ENCODE measurements around the gene PDE6A.
"Not testable (repeated sequence)": the region's sequence is repeated elsewhere in the genome, so short reads cannot be mapped to it uniquely, and the experiment has no call there.

The PDE6A gene

GRCh38 chr5:149898811-149899210 lies 45.8 kb downstream of the PDE6A start:
- no peaks in the 10 kb centered on the region for H3K9me3 ChIP-seq (ENCODE audit: control insufficient read depth, low read length)
- H3K9ac ChIP-seq (ENCODE audit: low read length): no peak overlapping the region
- H3K36me3 ChIP-seq (ENCODE audit: control insufficient read depth, insufficient read depth, low read length): no peaks in the 10 kb centered on the region
- H3K4me3 ChIP-seq (ENCODE audit: low read length): no peak overlapping the region
- no peaks in the 10 kb centered on the region for H3K4me1 ChIP-seq (ENCODE audit: control insufficient read depth, insufficient read depth, low read length)
- no peaks in the 10 kb centered on the region for H3K27me3 ChIP-seq (ENCODE audit: control insufficient read depth, insufficient read depth, low read length)

GRCh38 chr5:149895416-149896345 lies 48.9 kb downstream of the PDE6A start:
- H3K4me1 ChIP-seq (ENCODE audit: control insufficient read depth, insufficient read depth, low read length): no peaks in the 10 kb centered on the region

GRCh38 chr5:149894237-149894636 lies 50.4 kb downstream of the PDE6A start:
- H3K4me3 ChIP-seq (ENCODE audit: low read length): no peak overlapping the region

More at GRCh38 chr5:149895416-149896345, 48.9 kb downstream of the PDE6A start:
- H3K9ac ChIP-seq (ENCODE audit: low read length): no peak overlapping the region
- no peaks in the 10 kb centered on the region for H3K9me3 ChIP-seq (ENCODE audit: control insufficient read depth, low read length)
- no peaks in the 10 kb centered on the region for H3K27me3 ChIP-seq (ENCODE audit: control insufficient read depth, insufficient read depth, low read length)
- H3K36me3 ChIP-seq (ENCODE audit: control insufficient read depth, insufficient read depth, low read length): no peaks in the 10 kb centered on the region
- no peak overlapping the region for H3K4me3 ChIP-seq (ENCODE audit: low read length)

GRCh38 chr5:149893403-149893931 lies 51.1 kb downstream of the PDE6A start:
- Histone ChIP-seq H3K36me3 (ENCODE audit: control insufficient read depth, insufficient read depth, low read length) (no peaks in the 10 kb centered on the region), H3K9me3 (ENCODE audit: control insufficient read depth, low read length) (no peaks in the 10 kb centered on the region), H3K9ac (ENCODE audit: low read length) (no peak overlapping the region), H3K4me1 (ENCODE audit: control insufficient read depth, insufficient read depth, low read length) (no peaks in the 10 kb centered on the region), H3K27me3 (ENCODE audit: control insufficient read depth, insufficient read depth, low read length) (no peaks in the 10 kb centered on the region), H3K4me3 (ENCODE audit: low read length) (no peak overlapping the region)

More at GRCh38 chr5:149894237-149894636, 50.4 kb downstream of the PDE6A start:
- Histone ChIP-seq H3K4me1 (ENCODE audit: control insufficient read depth, insufficient read depth, low read length) (no peaks in the 10 kb centered on the region), H3K27me3 (ENCODE audit: control insufficient read depth, insufficient read depth, low read length) (no peaks in the 10 kb centered on the region), H3K36me3 (ENCODE audit: control insufficient read depth, insufficient read depth, low read length) (no peaks in the 10 kb centered on the region), H3K9me3 (ENCODE audit: control insufficient read depth, low read length) (no peaks in the 10 kb centered on the region), H3K9ac (ENCODE audit: low read length) (no peak overlapping the region)

- Histone ChIP-seq H3K36me3 (ENCODE audit: control insufficient read depth, insufficient read depth, low read length) (no peaks in the 10 kb centered on the region), H3K4me1 (ENCODE audit: control insufficient read depth, insufficient read depth, low read length) (no peaks in the 10 kb centered on the region), H3K27me3 (ENCODE audit: control insufficient read depth, insufficient read depth, low read length) (no peaks in the 10 kb centered on the region), H3K9ac (ENCODE audit: low read length) (no peak overlapping the region), H3K4me3 (ENCODE audit: low read length) (no peak overlapping the region), H3K9me3 (ENCODE audit: control insufficient read depth, low read length) (no peaks in the 10 kb centered on the region)
These were observed 52.0 kb downstream of the PDE6A start for GRCh38 chr5:149892594-149892993.

- Histone ChIP-seq H3K4me1 (ENCODE audit: control insufficient read depth, insufficient read depth, low read length) (no peaks in the 10 kb centered on the region), H3K4me3 (ENCODE audit: low read length) (no peak overlapping the region), H3K9ac (ENCODE audit: low read length) (no peak overlapping the region), H3K27me3 (ENCODE audit: control insufficient read depth, insufficient read depth, low read length) (no peaks in the 10 kb centered on the region), H3K36me3 (ENCODE audit: control insufficient read depth, insufficient read depth, low read length) (no peaks in the 10 kb centered on the region), H3K9me3 (ENCODE audit: control insufficient read depth, low read length) (no peaks in the 10 kb centered on the region)
These were observed 56.3 kb downstream of the PDE6A start for GRCh38 chr5:149888280-149888679.

GRCh38 chr5:149887622-149888183 lies 56.9 kb downstream of the PDE6A start:
- Histone ChIP-seq H3K9me3 (ENCODE audit: control insufficient read depth, low read length) (no peaks in the 10 kb centered on the region), H3K36me3 (ENCODE audit: control insufficient read depth, insufficient read depth, low read length) (no peaks in the 10 kb centered on the region), H3K27me3 (ENCODE audit: control insufficient read depth, insufficient read depth, low read length) (no peaks in the 10 kb centered on the region), H3K9ac (ENCODE audit: low read length) (no peak overlapping the region), H3K4me3 (ENCODE audit: low read length) (no peak overlapping the region), H3K4me1 (ENCODE audit: control insufficient read depth, insufficient read depth, low read length) (no peaks in the 10 kb centered on the region)

DNA sequence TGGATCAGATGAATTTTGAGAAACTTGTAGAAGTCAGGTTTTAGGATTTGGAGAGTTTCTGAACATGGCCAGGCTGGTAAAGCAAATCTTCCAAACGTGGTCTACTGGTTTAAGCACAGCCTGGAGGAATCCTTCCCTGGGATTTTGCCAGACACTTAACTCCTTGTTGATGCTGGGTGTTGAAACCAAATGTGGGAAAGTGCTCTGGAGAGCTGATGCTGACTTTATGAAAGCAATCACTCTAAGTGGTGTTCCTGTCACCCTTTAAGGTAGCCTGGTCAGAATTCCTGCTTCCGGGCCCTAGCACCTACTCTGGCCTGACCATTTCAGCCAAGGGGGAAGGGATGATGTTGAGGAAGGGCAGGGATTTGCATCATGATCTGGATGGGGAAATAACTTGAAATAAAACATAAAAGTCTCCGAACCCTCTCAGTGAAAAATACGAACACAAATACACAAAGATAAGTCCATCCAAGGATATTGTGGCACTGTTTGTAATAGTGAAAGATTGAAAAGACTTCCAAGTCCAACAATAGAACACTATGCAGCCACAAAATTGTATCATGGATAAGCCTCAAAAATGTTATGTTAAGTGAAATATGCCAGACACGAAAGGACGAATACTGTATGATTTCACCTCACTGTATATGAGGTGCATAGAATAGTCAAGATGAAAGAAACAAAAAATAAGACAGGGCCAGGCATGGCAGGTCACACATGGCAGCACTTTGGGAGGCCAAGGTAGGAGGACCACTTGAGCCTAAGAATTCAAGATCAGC lies 57.7 kb downstream of the PDE6A start:
- H3K4me3 ChIP-seq (ENCODE audit: low read length): no peak overlapping the region
- H3K9ac ChIP-seq (ENCODE audit: low read length): no peak overlapping the region
- H3K27me3 ChIP-seq (ENCODE audit: control insufficient read depth, insufficient read depth, low read length): no peaks in the 10 kb centered on the region
- H3K36me3 ChIP-seq (ENCODE audit: control insufficient read depth, insufficient read depth, low read length): no peaks in the 10 kb centered on the region
- H3K4me1 ChIP-seq (ENCODE audit: control insufficient read depth, insufficient read depth, low read length): no peaks in the 10 kb centered on the region
- no peaks in the 10 kb centered on the region for H3K9me3 ChIP-seq (ENCODE audit: control insufficient read depth, low read length)

GRCh38 chr5:149886060-149886459 lies 58.5 kb downstream of the PDE6A start:
- Histone ChIP-seq H3K9me3 (ENCODE audit: control insufficient read depth, low read length) (no peaks in the 10 kb centered on the region), H3K9ac (ENCODE audit: low read length) (no peak overlapping the region), H3K27me3 (ENCODE audit: control insufficient read depth, insufficient read depth, low read length) (no peaks in the 10 kb centered on the region), H3K4me3 (ENCODE audit: low read length) (no peak overlapping the region), H3K36me3 (ENCODE audit: control insufficient read depth, insufficient read depth, low read length) (no peaks in the 10 kb centered on the region), H3K4me1 (ENCODE audit: control insufficient read depth, insufficient read depth, low read length) (no peaks in the 10 kb centered on the region)

- Histone ChIP-seq H3K27me3 (ENCODE audit: control insufficient read depth, insufficient read depth, low read length) (no peaks in the 10 kb centered on the region), H3K4me1 (ENCODE audit: control insufficient read depth, insufficient read depth, low read length) (no peaks in the 10 kb centered on the region), H3K4me3 (ENCODE audit: low read length) (no peak overlapping the region), H3K9ac (ENCODE audit: low read length) (no peak overlapping the region), H3K9me3 (ENCODE audit: control insufficient read depth, low read length) (no peaks in the 10 kb centered on the region), H3K36me3 (ENCODE audit: control insufficient read depth, insufficient read depth, low read length) (no peaks in the 10 kb centered on the region)
These were observed 59.1 kb downstream of the PDE6A start for GRCh38 chr5:149885513-149885912.

- no peaks in the 10 kb centered on the region for H3K36me3 ChIP-seq (ENCODE audit: control insufficient read depth, insufficient read depth, low read length)
- no peak overlapping the region for H3K4me3 ChIP-seq (ENCODE audit: low read length)
- no peaks in the 10 kb centered on the region for H3K27me3 ChIP-seq (ENCODE audit: control insufficient read depth, insufficient read depth, low read length)
- H3K4me1 ChIP-seq (ENCODE audit: control insufficient read depth, insufficient read depth, low read length): no peaks in the 10 kb centered on the region
- no peak overlapping the region for H3K9ac ChIP-seq (ENCODE audit: low read length)
- no peaks in the 10 kb centered on the region for H3K9me3 ChIP-seq (ENCODE audit: control insufficient read depth, low read length)
These were observed 61.0 kb downstream of the PDE6A start for GRCh38 chr5:149883550-149883949.

DNA sequence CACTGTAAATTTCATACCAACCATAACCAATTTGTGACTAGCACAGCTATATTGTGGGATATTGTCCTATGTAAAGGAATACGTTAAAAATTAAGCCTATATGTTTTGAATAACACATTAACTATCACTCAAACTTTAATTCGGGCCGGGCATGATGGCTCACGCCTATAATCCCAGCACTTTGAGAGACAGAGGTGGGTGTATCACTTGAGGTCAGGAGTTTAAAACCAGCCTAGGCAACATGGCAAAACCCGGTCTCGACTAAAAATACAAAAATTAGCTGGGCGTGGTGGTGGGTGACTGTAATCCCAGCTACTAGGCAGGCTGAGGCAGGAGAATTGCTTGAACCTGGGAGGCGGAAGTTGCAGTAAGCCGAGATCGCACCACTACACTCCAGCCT lies 62.0 kb downstream of the PDE6A start:
- H3K4me3 ChIP-seq (ENCODE audit: low read length); H3K9me3 ChIP-seq (ENCODE audit: control insufficient read depth, low read length); H3K36me3 ChIP-seq (ENCODE audit: control insufficient read depth, insufficient read depth, low read length); H3K4me1 ChIP-seq (ENCODE audit: control insufficient read depth, insufficient read depth, low read length); H3K9ac ChIP-seq (ENCODE audit: low read length); H3K27me3 ChIP-seq (ENCODE audit: control insufficient read depth, insufficient read depth, low read length): not testable (repeated sequence)

All from mucosa of stomach (tissue), 1 donor.